CD4-positive, alpha-beta T cell treated with Interferon gamma for 1 hour (primary cell): Measurements from ENCODE around the gene HTR1A.

Experiments
- DNase-seq: peaks from one replicate; pipeline ENCODE4 v3.0.0-alpha.2; 2020

The HTR1A gene

GRCh38 chr5:63962279-63962678, at the start of gene HTR1A:
TSS of gene HTR1A (minus strand) at chr5:63962445. CDS start at chr5:63961719, 726 bp downstream.
- no peak for DNase-seq

GRCh38 chr5:64003966-64004365, 41.7 kb upstream of the HTR1A start:
- DNase-seq: no peak

- DNase-seq: no peak
These were observed 37.9 kb upstream of the HTR1A start for GRCh38 chr5:64000096-64000495.

GRCh38 chr5:63987053-63987452, 24.8 kb upstream of the HTR1A start:
- no peak for DNase-seq

- no peak for DNase-seq
These were observed 19.6 kb upstream of the HTR1A start for GRCh38 chr5:63981864-63982263.

GRCh38 chr5:63963926-63964325, 1.7 kb upstream of the HTR1A start:
- no peak for DNase-seq

- DNase-seq: no peak
These were observed 963 bp upstream of the HTR1A start for GRCh38 chr5:63963080-63963735.

- DNase-seq: no peak
These were observed 565 bp downstream of the HTR1A start for GRCh38 chr5:63961598-63962161.

GRCh38 chr5:63961125-63961597, 1.1 kb downstream of the HTR1A start:
- DNase-seq: no peak

GRCh38 chr5:63960646-63961045, 1.6 kb downstream of the HTR1A start:
- no peak for DNase-seq

GRCh38 chr5:63959177-63959982, 2.9 kb downstream of the HTR1A start:
- DNase-seq: no peak

- DNase-seq: no peak
These were observed 3.6 kb downstream of the HTR1A start for GRCh38 chr5:63958654-63959053.

GRCh38 chr5:63957617-63958016, 4.6 kb downstream of the HTR1A start:
- DNase-seq: no peak

- no peak for DNase-seq
These were observed 9.0 kb downstream of the HTR1A start for GRCh38 chr5:63953217-63953616.

- no peak for DNase-seq
These were observed 27.1 kb downstream of the HTR1A start for GRCh38 chr5:63935103-63935502.

- no peak for DNase-seq
These were observed 30.4 kb downstream of the HTR1A start for GRCh38 chr5:63931836-63932235.

- DNase-seq: no peak
These were observed 33.8 kb downstream of the HTR1A start for GRCh38 chr5:63928451-63928850.

- DNase-seq: no peak
These were observed 38.3 kb downstream of the HTR1A start for GRCh38 chr5:63923914-63924313.

- DNase-seq: no peak
These were observed 42.3 kb downstream of the HTR1A start for GRCh38 chr5:63919763-63920478.

- no peak for DNase-seq
These were observed 45.5 kb downstream of the HTR1A start for GRCh38 chr5:63916786-63917185.

GRCh38 chr5:63911871-63912270, 50.4 kb downstream of the HTR1A start:
- no peak for DNase-seq
